HEK293 (cell line): ENCODE data around the gene HRC.

Experiments used
- CTCF ChIA-PET: fragments of 350-600 bp; formaldehyde crosslinking; extraction: SDS; loops from one replicate; lab custom pipeline; 2021; ENCODE audit warnings: antibody characterized with exemption; lab: Yijun Ruan, JAX
- POLR2A ChIA-PET: fragments of 300-600 bp; formaldehyde crosslinking; extraction: SDS; loops from one replicate; lab custom pipeline; 2020; ENCODE audit warnings: antibody characterized with exemption, inconsistent platforms; lab: Yijun Ruan, JAX
- H3K27ac ChIP-seq: fragments of 200-500 bp; sonication (Bioruptor generic); 2 replicates; pipeline ENCODE4 v1.5.1; 2014; ENCODE audit warnings: low read depth, low read length, control low read depth, inconsistent platforms; ENCODE audit errors: extremely low read depth
- H3K36me3 ChIP-seq, 2 experiments: fragments of 200-500 bp in 1 of 2; sonication (Bioruptor generic) in 1 of 2; 1 replicate in 1 of 2; 2 replicates in 1 of 2; pipeline ENCODE4 v1.5.1; 2014 to 2017; ENCODE audit warnings: inconsistent platforms in 2 of 2, low read length in 2 of 2; ENCODE audit not compliant: control insufficient read depth in 2 of 2, insufficient read depth in 1 of 2
- H3K4me1 ChIP-seq: fragments of 200-500 bp; sonication (Bioruptor generic); 2 replicates; pipeline ENCODE4 v1.5.1; 2014; ENCODE audit warnings: mild to moderate bottlenecking, low read length, inconsistent platforms; ENCODE audit not compliant: control insufficient read depth, insufficient read depth
- H3K4me3 ChIP-seq: 2 replicates; pipeline ENCODE4 v1.5.1; 2011; ENCODE audit warnings: low read depth, mild to moderate bottlenecking, control low read depth, low read length, moderate library complexity
- H3K9me3 ChIP-seq: fragments of 200-500 bp; sonication (Bioruptor generic); 2 replicates; pipeline ENCODE4 v1.5.1; 2014; ENCODE audit warnings: low read depth, low read length, inconsistent platforms; ENCODE audit not compliant: control insufficient read depth, insufficient read depth
- EGR2 ChIP-seq: fragments of 450-650 bp; formaldehyde crosslinking; IDR thresholded peaks from 2 replicates; pipeline ENCODE4 v1.5.1; 2016; ENCODE audit warnings: low read depth, missing biosample characterization, missing genetic modification characterization
- HOXA7 ChIP-seq: sonication (generic); formaldehyde crosslinking; IDR thresholded peaks from 2 replicates; pipeline ENCODE4 v1.8.1; 2022; ENCODE audit warnings: missing genetic modification reagents, borderline replicate concordance
- KLF1 ChIP-seq: fragments of 450-650 bp; formaldehyde crosslinking; IDR thresholded peaks from 2 replicates; pipeline ENCODE4 v1.5.1; 2016; ENCODE audit warnings: missing biosample characterization, missing genetic modification characterization
- OSR2 ChIP-seq: fragments of 450-650 bp; formaldehyde crosslinking; IDR thresholded peaks from 2 replicates; pipeline ENCODE4 v1.5.1; 2016; ENCODE audit warnings: missing biosample characterization, missing genetic modification characterization
- SALL2 ChIP-seq: fragments of 450-650 bp; formaldehyde crosslinking; IDR thresholded peaks from 2 replicates; pipeline ENCODE4 v1.5.0; 2017; ENCODE audit warnings: missing biosample characterization, mild to moderate bottlenecking, missing genetic modification characterization, borderline replicate concordance
- ZNF174 ChIP-seq: fragments of 450-650 bp; formaldehyde crosslinking; IDR thresholded peaks from 2 replicates; pipeline ENCODE4 v1.5.0; 2017; ENCODE audit warnings: missing biosample characterization, mild to moderate bottlenecking, missing genetic modification characterization
- ZNF274 ChIP-seq, 2 experiments: fragments of 200-500 bp in 1 of 2; fragments of 450-650 bp in 1 of 2; sonication (Bioruptor generic) in 1 of 2; formaldehyde crosslinking in 1 of 2; IDR thresholded peaks; 2 replicates each; pipeline versions ENCODE4 v1.5.1 to v1.6.1; 2014 to 2016; ENCODE audit warnings: borderline replicate concordance in 1 of 2, inconsistent platforms in 1 of 2, low read length in 1 of 2, missing biosample characterization in 1 of 2, missing genetic modification characterization in 1 of 2
- ZNF354C ChIP-seq: fragments of 450-650 bp; formaldehyde crosslinking; IDR thresholded peaks from 2 replicates; pipeline ENCODE4 v1.5.1; 2016; ENCODE audit warnings: missing biosample characterization, missing genetic modification characterization, low read depth, borderline replicate concordance
- ZNF391 ChIP-seq: fragments of 450-650 bp; formaldehyde crosslinking; IDR thresholded peaks from 2 replicates; pipeline ENCODE4 v1.5.1; 2016; ENCODE audit warnings: low read depth, missing biosample characterization, missing genetic modification characterization, borderline replicate concordance
- ZNF433 ChIP-seq: fragments of 450-650 bp; formaldehyde crosslinking; IDR thresholded peaks from 2 replicates; pipeline ENCODE4 v1.5.1; 2016; ENCODE audit warnings: missing biosample characterization, missing genetic modification characterization, low read depth
- ZNF555 ChIP-seq: fragments of 450-650 bp; formaldehyde crosslinking; conservative IDR thresholded peaks from 2 replicates; pipeline ENCODE4 v1.5.1; 2017; ENCODE audit warnings: missing biosample characterization, mild to moderate bottlenecking, missing genetic modification characterization, inconsistent platforms
- ZNF600 ChIP-seq: fragments of 450-650 bp; formaldehyde crosslinking; IDR thresholded peaks from 2 replicates; pipeline ENCODE4 v1.5.1; 2016; ENCODE audit warnings: missing biosample characterization, missing genetic modification characterization
- ZNF76 ChIP-seq: fragments of 450-650 bp; formaldehyde crosslinking; IDR thresholded peaks from 2 replicates; pipeline ENCODE4; 2016; ENCODE audit warnings: low read depth, missing biosample characterization, missing genetic modification characterization, borderline replicate concordance
- ZNF777 ChIP-seq: fragments of 450-650 bp; formaldehyde crosslinking; IDR thresholded peaks from 2 replicates; pipeline ENCODE4 v1.5.1; 2017; ENCODE audit warnings: missing biosample characterization, missing genetic modification characterization, borderline replicate concordance
- TF ChIP-seq, protein P1 (sequence below): fragments of 450-650 bp; formaldehyde crosslinking; IDR thresholded peaks from 2 replicates; pipeline ENCODE4 v1.5.1; 2016; ENCODE audit warnings: missing biosample characterization, missing genetic modification characterization
- TF ChIP-seq, protein P2 (sequence below): fragments of 450-650 bp; formaldehyde crosslinking; IDR thresholded peaks from 2 replicates; pipeline ENCODE4 v1.5.1; 2016; ENCODE audit warnings: missing biosample characterization, missing genetic modification characterization
- TF ChIP-seq, protein P3 (sequence below): fragments of 450-650 bp; IDR thresholded peaks from 2 replicates; pipeline ENCODE4 v1.5.1; 2018; ENCODE audit warnings: missing biosample characterization, mild to moderate bottlenecking, missing genetic modification characterization
- TF ChIP-seq, protein P4 (sequence below): fragments of 450-650 bp; formaldehyde crosslinking; IDR thresholded peaks from 2 replicates; pipeline ENCODE4 v1.5.1; 2017; ENCODE audit warnings: missing biosample characterization, missing genetic modification characterization
- TF ChIP-seq, protein P5 (sequence below): fragments of 450-650 bp; formaldehyde crosslinking; conservative IDR thresholded peaks from 2 replicates; pipeline ENCODE4 v1.5.1; 2016; ENCODE audit warnings: low read depth, missing biosample characterization, missing genetic modification characterization
- TF ChIP-seq, protein P6 (sequence below): fragments of 450-650 bp; formaldehyde crosslinking; IDR thresholded peaks from 2 replicates; pipeline ENCODE4 v1.5.1; 2017; ENCODE audit warnings: missing biosample characterization, missing genetic modification characterization
- TF ChIP-seq, protein P7 (sequence below): fragments of 450-650 bp; formaldehyde crosslinking; IDR thresholded peaks from 2 replicates; pipeline ENCODE4 v1.5.1; 2017; ENCODE audit warnings: missing biosample characterization, missing genetic modification characterization
- TF ChIP-seq, protein P8 (sequence below): fragments of 450-650 bp; formaldehyde crosslinking; IDR thresholded peaks from 2 replicates; pipeline ENCODE4 v1.5.1; 2016; ENCODE audit warnings: missing biosample characterization, missing genetic modification characterization

HRC gene

DNA sequence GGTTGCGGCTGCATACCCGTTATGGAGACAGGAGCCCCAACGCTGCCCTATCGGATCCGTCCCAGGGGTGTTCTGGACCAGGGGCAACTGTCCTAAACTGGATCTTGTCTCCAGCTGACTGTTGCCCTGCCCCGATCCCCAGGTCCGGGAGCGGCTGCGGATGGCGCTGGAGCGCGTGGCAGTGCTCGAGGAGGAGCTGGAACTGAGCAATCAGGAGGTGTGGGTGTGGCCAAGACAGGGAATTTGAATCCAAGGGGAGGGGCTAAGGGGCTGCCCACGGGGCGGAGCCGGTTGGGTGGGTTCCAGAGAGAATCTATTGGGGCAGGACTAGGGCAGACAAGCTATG lies 26.0 kb downstream of the HRC start:
- H3K9me3 ChIP-seq: no peaks in the 10 kb centered on the region
- no peak for TF ChIP-seq ZNF555 (tag by site-specific recombination)
- TF ChIP-seq ZNF174 (tag by site-specific recombination): no peak
- TF ChIP-seq, protein P1, sequence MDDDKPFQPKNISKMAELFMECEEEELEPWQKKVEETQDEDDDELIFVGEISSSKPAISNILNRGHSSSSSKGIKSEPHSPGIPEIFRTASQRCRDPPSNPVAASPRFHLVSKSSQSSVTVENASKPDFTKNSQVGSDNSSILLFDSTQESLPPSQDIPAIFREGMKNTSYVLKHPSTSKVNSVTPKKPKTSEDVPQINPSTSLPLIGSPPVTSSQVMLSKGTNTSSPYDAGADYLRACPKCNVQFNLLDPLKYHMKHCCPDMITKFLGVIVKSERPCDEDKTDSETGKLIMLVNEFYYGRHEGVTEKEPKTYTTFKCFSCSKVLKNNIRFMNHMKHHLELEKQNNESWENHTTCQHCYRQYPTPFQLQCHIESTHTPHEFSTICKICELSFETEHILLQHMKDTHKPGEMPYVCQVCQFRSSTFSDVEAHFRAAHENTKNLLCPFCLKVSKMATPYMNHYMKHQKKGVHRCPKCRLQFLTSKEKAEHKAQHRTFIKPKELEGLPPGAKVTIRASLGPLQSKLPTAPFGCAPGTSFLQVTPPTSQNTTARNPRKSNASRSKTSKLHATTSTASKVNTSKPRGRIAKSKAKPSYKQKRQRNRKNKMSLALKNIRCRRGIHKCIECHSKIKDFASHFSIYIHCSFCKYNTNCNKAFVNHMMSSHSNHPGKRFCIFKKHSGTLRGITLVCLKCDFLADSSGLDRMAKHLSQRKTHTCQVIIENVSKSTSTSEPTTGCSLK (tag by site-specific recombination): no peak
- no peak for TF ChIP-seq OSR2
- no peak for TF ChIP-seq ZNF391
- peak; percentile 74 for TF ChIP-seq ZNF600 (tag by site-specific recombination)
- no peak for TF ChIP-seq EGR2 (tag by site-specific recombination)
- peak; percentile 37; the same call in 1 of the 2 replicates for TF ChIP-seq KLF1 (tag by site-specific recombination)
- TF ChIP-seq, protein P2, sequence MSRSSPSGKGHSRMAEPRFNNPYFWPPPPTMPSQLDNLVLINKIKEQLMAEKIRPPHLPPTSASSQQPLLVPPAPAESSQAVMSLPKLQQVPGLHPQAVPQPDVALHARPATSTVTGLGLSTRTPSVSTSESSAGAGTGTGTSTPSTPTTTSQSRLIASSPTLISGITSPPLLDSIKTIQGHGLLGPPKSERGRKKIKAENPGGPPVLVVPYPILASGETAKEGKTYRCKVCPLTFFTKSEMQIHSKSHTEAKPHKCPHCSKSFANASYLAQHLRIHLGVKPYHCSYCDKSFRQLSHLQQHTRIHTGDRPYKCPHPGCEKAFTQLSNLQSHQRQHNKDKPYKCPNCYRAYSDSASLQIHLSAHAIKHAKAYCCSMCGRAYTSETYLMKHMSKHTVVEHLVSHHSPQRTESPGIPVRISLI (tag by site-specific recombination): no peak
- no peak for TF ChIP-seq HOXA7 (CRISPR knock-in tag)
- TF ChIP-seq, protein P3, sequence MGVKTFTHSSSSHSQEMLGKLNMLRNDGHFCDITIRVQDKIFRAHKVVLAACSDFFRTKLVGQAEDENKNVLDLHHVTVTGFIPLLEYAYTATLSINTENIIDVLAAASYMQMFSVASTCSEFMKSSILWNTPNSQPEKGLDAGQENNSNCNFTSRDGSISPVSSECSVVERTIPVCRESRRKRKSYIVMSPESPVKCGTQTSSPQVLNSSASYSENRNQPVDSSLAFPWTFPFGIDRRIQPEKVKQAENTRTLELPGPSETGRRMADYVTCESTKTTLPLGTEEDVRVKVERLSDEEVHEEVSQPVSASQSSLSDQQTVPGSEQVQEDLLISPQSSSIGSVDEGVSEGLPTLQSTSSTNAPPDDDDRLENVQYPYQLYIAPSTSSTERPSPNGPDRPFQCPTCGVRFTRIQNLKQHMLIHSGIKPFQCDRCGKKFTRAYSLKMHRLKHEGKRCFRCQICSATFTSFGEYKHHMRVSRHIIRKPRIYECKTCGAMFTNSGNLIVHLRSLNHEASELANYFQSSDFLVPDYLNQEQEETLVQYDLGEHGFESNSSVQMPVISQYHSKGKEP (tag by site-specific recombination): no peak
- no peak for TF ChIP-seq SALL2 (tag by site-specific recombination)
- TF ChIP-seq, protein P4, sequence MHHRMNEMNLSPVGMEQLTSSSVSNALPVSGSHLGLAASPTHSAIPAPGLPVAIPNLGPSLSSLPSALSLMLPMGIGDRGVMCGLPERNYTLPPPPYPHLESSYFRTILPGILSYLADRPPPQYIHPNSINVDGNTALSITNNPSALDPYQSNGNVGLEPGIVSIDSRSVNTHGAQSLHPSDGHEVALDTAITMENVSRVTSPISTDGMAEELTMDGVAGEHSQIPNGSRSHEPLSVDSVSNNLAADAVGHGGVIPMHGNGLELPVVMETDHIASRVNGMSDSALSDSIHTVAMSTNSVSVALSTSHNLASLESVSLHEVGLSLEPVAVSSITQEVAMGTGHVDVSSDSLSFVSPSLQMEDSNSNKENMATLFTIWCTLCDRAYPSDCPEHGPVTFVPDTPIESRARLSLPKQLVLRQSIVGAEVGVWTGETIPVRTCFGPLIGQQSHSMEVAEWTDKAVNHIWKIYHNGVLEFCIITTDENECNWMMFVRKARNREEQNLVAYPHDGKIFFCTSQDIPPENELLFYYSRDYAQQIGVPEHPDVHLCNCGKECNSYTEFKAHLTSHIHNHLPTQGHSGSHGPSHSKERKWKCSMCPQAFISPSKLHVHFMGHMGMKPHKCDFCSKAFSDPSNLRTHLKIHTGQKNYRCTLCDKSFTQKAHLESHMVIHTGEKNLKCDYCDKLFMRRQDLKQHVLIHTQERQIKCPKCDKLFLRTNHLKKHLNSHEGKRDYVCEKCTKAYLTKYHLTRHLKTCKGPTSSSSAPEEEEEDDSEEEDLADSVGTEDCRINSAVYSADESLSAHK (tag by site-specific recombination): no peak
- no peak for TF ChIP-seq ZNF274 (IDR thresholded peaks at IDR 0.05; ENCODE audit: low read length)
- no peak for TF ChIP-seq ZNF274 (tag by site-specific recombination; IDR thresholded peaks at IDR 0.05; ENCODE audit: borderline replicate concordance)
- no peak for TF ChIP-seq ZNF354C (tag by site-specific recombination)
- TF ChIP-seq, protein P5, sequence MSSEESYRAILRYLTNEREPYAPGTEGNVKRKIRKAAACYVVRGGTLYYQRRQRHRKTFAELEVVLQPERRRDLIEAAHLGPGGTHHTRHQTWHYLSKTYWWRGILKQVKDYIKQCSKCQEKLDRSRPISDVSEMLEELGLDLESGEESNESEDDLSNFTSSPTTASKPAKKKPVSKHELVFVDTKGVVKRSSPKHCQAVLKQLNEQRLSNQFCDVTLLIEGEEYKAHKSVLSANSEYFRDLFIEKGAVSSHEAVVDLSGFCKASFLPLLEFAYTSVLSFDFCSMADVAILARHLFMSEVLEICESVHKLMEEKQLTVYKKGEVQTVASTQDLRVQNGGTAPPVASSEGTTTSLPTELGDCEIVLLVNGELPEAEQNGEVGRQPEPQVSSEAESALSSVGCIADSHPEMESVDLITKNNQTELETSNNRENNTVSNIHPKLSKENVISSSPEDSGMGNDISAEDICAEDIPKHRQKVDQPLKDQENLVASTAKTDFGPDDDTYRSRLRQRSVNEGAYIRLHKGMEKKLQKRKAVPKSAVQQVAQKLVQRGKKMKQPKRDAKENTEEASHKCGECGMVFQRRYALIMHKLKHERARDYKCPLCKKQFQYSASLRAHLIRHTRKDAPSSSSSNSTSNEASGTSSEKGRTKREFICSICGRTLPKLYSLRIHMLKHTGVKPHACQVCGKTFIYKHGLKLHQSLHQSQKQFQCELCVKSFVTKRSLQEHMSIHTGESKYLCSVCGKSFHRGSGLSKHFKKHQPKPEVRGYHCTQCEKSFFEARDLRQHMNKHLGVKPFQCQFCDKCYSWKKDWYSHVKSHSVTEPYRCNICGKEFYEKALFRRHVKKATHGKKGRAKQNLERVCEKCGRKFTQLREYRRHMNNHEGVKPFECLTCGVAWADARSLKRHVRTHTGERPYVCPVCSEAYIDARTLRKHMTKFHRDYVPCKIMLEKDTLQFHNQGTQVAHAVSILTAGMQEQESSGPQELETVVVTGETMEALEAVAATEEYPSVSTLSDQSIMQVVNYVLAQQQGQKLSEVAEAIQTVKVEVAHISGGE (tag by site-specific recombination): no peak
- no peak for TF ChIP-seq ZNF777 (tag by site-specific recombination)
- TF ChIP-seq, protein P6, sequence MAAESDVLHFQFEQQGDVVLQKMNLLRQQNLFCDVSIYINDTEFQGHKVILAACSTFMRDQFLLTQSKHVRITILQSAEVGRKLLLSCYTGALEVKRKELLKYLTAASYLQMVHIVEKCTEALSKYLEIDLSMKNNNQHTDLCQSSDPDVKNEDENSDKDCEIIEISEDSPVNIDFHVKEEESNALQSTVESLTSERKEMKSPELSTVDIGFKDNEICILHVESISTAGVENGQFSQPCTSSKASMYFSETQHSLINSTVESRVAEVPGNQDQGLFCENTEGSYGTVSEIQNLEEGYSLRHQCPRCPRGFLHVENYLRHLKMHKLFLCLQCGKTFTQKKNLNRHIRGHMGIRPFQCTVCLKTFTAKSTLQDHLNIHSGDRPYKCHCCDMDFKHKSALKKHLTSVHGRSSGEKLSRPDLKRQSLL: peak; percentile 60; the same call in 1 of the 2 replicates
- TF ChIP-seq, protein P7, sequence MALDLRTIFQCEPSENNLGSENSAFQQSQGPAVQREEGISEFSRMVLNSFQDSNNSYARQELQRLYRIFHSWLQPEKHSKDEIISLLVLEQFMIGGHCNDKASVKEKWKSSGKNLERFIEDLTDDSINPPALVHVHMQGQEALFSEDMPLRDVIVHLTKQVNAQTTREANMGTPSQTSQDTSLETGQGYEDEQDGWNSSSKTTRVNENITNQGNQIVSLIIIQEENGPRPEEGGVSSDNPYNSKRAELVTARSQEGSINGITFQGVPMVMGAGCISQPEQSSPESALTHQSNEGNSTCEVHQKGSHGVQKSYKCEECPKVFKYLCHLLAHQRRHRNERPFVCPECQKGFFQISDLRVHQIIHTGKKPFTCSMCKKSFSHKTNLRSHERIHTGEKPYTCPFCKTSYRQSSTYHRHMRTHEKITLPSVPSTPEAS (tag by site-specific recombination): no peak
- TF ChIP-seq, protein P8, sequence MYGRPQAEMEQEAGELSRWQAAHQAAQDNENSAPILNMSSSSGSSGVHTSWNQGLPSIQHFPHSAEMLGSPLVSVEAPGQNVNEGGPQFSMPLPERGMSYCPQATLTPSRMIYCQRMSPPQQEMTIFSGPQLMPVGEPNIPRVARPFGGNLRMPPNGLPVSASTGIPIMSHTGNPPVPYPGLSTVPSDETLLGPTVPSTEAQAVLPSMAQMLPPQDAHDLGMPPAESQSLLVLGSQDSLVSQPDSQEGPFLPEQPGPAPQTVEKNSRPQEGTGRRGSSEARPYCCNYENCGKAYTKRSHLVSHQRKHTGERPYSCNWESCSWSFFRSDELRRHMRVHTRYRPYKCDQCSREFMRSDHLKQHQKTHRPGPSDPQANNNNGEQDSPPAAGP (tag by site-specific recombination): no peak
- TF ChIP-seq ZNF76 (tag by site-specific recombination): no peak
- no peak for TF ChIP-seq ZNF433 (tag by site-specific recombination)

More for the DNA sequence above, 26.0 kb downstream of the HRC start:
- CTCF ChIA-PET: interaction anchor here (0.7 to 3.2 kb wide), 7 partner anchors 17 to 136 kb away, joined by 3 to 20 read pairs (median 4); partner anchors contain the start of genes GYS1 and RUVBL2
- peaks cover 7% of the 10 kb centered on the region for H3K4me1 ChIP-seq
- H3K27ac ChIP-seq: no peak overlapping the region
- POLR2A ChIA-PET: interaction anchor here (0.5 to 1.2 kb wide), 2 partner anchors 20 to 29 kb away, joined by 4 to 7 read pairs; no protein-coding TSS in a partner anchor
- H3K36me3 ChIP-seq: peaks cover 0 to 23% of the 10 kb centered on the region in 2 experiments; a peak in 2 of 3 replicates
- no peak overlapping the region for H3K4me3 ChIP-seq
